Stimulated activated CD4-positive, alpha-beta T cell treated with anti-CD3 and anti-CD28 coated beads, TNF-alpha, amount 100 ng/mL, for 48 hours (primary cell): Measurements from ENCODE around the gene VAV2.

Experiments
- DNase-seq, 3 donors: peaks; one replicate each; pipeline ENCODE4 v3.0.0-alpha.2; 2020; ENCODE audit warnings: low read depth in 3 of 3

Gene VAV2

GRCh38 chr9:133852431-133852830 lies 139.7 kb downstream of the VAV2 start:
- no peak for DNase-seq

- no peak for DNase-seq
Measured at GRCh38 chr9:133851693-133852092, 140.4 kb downstream of the VAV2 start.

- DNase-seq: no peak
Measured at GRCh38 chr9:133850937-133851336, 141.2 kb downstream of the VAV2 start.

- no peak for DNase-seq
Measured at GRCh38 chr9:133850161-133850560, 142.0 kb downstream of the VAV2 start.

- no peak for DNase-seq
Measured at GRCh38 chr9:133849110-133849670, 142.9 kb downstream of the VAV2 start.

GRCh38 chr9:133848471-133849109 lies 143.5 kb downstream of the VAV2 start:
- DNase-seq: no peak

GRCh38 chr9:133846483-133847090 lies 145.5 kb downstream of the VAV2 start:
- DNase-seq: no peak

GRCh38 chr9:133845440-133845839 lies 146.7 kb downstream of the VAV2 start:
- no peak for DNase-seq

- DNase-seq: no peak
Measured at GRCh38 chr9:133844881-133845410, 147.2 kb downstream of the VAV2 start.

- no peak for DNase-seq
Measured at GRCh38 chr9:133844398-133844784, 147.7 kb downstream of the VAV2 start.

- DNase-seq: no peak
Measured at GRCh38 chr9:133843751-133844397, 148.2 kb downstream of the VAV2 start.

- no peak for DNase-seq
Measured at GRCh38 chr9:133843250-133843649, 148.9 kb downstream of the VAV2 start.

- DNase-seq: no peak
Measured at GRCh38 chr9:133842721-133843227, 149.3 kb downstream of the VAV2 start.

- no peak for DNase-seq
Measured at GRCh38 chr9:133842174-133842573, 149.9 kb downstream of the VAV2 start.

- no peak for DNase-seq
Measured at GRCh38 chr9:133841167-133841812, 150.8 kb downstream of the VAV2 start.

- no peak for DNase-seq
Measured at GRCh38 chr9:133839822-133840329, 152.2 kb downstream of the VAV2 start.

- no peak for DNase-seq
Measured at GRCh38 chr9:133838859-133839507, 153.1 kb downstream of the VAV2 start.

- no peak for DNase-seq
Measured at GRCh38 chr9:133837627-133838597, 154.2 kb downstream of the VAV2 start.

GRCh38 chr9:133836818-133837217 lies 155.3 kb downstream of the VAV2 start:
- DNase-seq: no peak
